Activated T-cell treated with anti-CD3 and anti-CD28 coated beads, Interleukin-2, amount 50 U/mL, for 1 hour (primary cell): ENCODE data around the gene TBX2.
"Not testable (repeated sequence)": the region's sequence is repeated elsewhere in the genome, so short reads cannot be mapped to it uniquely, and the experiment has no call there.

Source experiments
- DNase-seq: peaks from one replicate; pipeline ENCODE4 v3.0.0-alpha.2; 2020

The TBX2 gene

GRCh38 chr17:61440697-61441096 is 41.1 kb downstream of the TBX2 start:
- no peak for DNase-seq

DNA sequence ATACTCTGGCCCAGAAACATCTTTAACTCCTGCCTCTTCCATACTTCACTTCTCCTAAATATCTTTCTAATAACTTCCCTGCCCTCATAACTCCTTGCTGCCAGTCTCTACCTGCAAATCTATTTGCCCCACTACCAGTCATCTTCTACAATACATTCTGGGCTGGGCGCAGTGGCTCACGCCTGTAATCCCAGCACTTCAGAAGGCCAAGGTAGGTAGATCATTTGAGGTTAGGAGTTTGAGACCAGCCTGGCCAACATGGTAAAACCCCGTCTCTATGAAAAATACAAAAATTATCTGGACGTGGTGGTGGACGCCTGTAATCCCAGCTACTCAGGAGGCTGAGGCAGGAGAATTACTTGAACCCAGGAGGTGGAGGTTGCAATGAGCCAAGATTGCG is 41.9 kb downstream of the TBX2 start:
- DNase-seq = not testable (repeated sequence)

- DNase-seq = no peak
Observed at GRCh38 chr17:61442136-61442775, 42.6 kb downstream of the TBX2 start.

DNA sequence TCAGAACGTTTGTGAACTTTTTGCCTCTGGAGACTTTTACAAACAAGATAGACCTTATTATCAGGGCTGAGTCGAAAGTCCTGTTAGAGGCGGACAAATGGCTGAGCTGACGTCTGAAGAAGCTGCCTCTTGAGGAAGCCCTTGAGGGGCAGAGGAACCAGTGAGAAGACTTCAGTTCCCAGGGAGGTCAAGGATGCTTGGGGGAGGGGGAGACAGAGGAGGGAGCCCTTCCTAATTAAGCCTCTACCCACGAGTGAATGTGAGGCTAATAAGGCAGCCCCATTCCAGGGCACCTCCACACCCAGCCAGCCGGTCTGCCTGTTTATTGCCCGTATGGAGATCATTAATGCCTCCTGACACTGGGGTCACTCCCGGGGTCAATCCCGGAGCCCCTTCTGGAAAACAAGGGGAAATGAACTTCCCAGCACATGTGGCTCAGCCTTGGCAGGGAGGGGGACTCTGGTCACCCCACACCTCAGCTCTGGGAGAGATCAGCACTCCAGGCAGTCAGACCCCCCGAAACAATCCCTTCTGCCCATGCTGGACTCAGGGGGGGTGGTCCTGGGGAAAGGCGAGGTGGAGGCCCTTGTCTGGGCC is 43.3 kb downstream of the TBX2 start:
- no peak for DNase-seq

DNA sequence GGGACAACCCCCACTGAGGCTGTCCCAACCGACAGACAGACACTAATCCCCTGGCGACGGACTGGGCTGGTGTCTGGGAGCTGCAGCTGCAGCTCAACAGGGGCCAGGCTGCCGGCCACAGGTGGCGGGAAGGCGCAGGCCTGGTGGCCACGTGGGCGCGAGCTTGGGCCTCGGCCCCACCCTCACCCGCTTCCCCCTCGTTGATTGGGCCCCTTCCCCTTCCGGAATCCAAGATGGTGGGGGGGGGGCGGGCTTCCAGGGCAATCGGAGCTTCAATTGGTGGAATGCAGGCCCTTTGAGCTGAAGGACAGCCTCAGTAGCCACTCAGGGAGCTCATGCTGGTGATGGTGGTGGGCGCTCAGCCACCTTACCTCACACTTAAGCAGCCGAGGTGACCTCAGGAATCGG is 43.8 kb downstream of the TBX2 start:
- no peak for DNase-seq

DNA sequence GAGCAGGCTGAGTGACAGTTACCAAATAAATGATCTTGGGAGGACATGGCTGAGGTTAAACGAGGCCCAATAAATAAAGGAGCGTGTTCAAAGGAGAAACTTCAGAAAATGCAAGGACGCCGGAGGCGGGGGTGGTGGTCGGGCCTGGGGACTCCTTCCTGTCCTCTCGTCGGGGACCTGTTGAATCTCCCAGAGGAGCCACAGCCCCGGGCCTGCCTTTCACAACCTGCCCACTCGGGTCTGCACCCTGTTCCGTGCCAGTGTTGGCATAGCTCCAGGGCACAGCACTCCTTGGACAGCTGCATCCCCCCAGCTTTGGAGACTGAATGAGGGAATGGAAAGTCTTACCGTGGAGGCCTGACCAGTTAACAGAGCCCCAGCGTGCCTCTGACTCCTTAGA is 44.4 kb downstream of the TBX2 start:
- DNase-seq = no peak

DNA sequence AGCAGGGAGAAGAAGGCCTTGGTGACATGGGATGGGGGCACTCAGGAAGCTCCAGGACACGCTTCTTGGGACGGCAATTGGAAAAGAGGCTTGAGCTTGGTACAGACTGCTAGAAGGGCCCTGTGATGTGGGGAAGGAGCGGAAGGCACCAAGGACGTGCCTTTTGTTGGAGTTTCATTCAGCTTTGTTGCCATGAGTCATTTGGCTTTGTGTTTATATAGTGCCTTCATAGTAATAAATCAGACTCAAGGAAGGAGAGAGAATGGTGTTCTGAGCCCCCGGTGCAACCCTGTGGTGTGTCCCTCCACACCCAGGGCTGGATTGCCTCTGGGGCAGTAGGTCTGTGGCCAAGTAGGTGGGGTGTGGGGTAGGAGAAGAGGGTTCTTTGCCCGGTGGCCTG is 45.2 kb downstream of the TBX2 start:
- no peak for DNase-seq

- no peak for DNase-seq
Observed at GRCh38 chr17:61447358-61447757, 47.7 kb downstream of the TBX2 start.

DNA sequence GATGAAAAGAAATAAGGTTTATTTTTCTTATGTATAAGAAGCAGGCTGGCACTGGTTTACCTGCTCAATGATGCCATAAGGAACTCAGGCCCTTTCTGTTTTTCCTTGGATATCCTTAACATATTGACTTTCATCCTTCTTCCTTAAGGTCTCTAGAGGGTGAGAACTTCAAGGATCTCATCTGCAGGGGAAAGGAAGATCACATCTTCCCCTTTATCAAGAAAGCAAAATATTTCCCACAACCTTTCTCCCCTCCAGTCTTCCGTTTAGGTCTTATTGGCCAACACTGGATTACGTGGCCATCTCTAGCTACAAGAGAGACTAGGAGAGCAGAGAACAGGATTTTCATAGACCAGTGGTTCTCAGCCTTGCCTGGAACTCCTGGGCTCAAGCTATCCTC is 48.4 kb downstream of the TBX2 start:
- no peak for DNase-seq

- DNase-seq = not testable (repeated sequence)
Observed at GRCh38 chr17:61449140-61449539, 49.5 kb downstream of the TBX2 start.

DNA sequence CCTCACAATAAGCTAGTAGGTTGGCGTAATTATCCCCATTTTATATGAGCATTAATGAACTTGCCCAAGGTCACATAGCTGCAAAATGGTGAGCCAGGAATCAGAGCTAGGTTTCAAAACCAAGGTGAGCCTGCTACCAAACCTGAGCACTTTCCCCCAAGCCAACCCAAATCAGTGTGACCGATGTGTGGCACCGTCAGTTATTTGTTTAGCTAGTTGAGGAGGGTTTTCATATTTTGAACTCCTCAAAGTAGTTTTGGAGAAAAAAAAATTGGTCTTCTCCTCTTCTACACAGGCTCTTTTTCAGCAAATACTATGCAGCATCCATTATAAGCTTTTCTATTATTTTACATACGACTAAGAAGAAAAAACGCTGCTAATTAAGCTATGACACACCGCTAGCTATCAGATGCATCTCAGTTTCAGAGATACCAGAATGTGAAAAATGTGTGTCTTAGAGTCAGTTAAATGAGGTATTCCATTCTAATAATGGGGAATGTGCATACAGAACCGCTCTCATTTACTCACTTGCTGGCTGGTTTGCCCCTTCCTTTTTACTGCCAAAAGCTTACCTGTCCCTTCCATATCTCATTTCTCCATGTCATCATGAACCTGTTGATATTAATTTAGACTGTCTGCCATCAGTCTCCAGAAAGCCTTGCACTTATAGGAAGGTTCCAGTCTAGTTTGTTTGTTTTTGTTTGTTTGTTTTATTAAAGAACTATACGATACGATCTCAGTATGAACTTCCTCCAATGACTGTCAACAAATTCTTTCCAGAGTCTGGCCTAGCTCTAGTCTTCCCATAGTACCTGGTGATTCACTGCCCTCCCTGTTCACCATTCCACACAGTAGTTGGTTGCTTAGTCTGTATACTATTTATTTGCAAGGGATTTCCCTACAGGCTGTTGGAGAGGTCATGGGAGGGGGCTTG is 50.3 kb downstream of the TBX2 start:
- DNase-seq = no peak

DNA sequence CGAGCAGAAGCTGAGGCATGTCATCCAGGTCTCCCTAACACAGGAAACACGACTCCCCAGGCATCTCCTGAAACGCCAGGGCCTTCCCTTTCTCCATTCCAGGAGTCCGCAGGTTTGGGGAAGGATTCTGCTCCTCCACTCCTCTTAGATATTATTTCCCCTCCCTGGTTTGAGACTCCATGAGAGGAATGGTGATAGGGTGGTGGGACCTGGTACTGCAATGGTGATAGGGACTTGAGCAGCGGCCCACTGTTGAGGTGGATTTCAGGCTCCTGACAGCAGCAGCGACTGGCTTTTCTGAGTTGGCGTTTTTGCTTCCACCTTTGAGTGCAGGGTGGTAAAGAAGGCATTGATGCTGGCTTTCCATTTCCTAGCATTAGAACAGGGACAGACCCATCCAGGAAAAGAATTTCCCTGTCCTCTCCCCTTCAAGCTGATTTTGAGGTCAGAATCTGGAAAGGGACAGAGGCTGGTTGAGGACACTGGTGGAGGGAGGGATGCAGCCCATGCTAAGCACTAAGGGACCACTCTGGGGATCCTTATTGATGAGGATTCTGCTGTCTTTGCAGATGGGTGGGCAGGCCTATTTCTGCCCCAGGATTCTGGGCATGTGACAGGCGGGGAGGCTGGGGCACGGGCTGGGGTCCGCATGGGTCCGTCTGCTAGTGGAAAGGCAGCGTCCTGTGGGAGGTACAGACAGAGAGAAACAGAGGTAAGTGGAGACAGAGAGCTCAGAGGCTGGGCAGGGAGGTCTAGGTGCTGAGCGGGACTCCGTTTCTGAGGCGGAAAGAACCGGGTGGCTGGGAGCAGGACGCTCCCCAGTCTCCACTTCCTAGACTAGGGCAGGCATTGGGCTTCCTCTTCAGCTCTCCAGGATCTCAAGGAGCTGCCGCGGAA is 51.2 kb downstream of the TBX2 start:
- DNase-seq = no peak

DNA sequence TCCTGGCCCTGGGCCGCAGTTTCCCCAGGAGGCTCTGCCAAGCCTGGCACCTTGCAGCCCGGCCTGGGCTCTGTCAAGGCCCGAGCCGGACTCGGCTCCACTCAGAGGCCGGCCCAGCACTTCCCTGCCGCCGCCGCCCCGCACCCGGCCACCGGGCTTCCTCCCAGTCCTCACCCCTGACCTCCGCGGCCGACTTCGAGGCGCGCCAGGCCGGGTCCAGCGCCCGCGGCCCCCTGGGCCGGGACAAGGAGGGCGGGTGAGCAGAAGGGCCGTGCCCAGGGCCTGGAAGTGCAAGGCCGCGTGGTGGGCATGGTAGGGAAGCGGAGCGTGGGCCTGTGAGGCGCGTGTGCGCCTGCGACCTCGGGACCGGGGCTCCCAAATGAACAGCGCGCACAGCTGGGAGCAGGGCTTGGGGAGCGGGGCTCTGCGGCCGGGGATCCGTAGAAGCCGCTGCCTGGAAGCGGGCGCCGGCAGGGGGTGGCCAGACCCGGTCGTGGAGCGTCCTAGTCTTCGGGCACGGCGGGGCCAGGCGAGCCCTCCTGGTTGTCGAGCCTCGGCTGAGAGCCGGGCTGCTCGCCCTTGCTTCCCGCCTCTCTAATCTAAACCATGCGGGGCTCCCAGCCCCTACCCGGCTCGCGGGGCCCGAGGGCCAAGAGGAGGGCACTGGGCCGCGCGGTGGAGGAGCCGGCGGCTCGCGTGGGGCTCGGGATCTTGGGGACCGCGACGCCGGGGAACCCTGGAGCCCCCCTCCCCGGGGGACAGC is 52.1 kb downstream of the TBX2 start:
- DNase-seq = no peak

GRCh38 chr17:61452301-61453290 is 53.0 kb downstream of the TBX2 start, which contains the start of gene TBX4:
TSS of gene TBX4 (plus strand) at chr17:61452422. CDS start at chr17:61456491, 4,069 bp downstream.
- no peak for DNase-seq

GRCh38 chr17:61453566-61454380 is 54.1 kb downstream of the TBX2 start:
- DNase-seq = no peak

- DNase-seq = no peak
Observed at GRCh38 chr17:61454381-61455323, 55.0 kb downstream of the TBX2 start.

GRCh38 chr17:61455324-61456060 is 55.8 kb downstream of the TBX2 start:
- no peak for DNase-seq
